Activated CD4-positive, CD25-positive, alpha-beta regulatory T cell treated with anti-CD3 and anti-CD28 coated beads, Interleukin-2, amount 50 U/mL, for 72 hours (primary cell): ENCODE measurements around the gene PVALEF.

Experiments
- DNase-seq: peaks from one replicate; pipeline ENCODE4 v3.0.0; 2021

Gene PVALEF

GRCh38 chr17:81199482-81199830 is 34.1 kb downstream of the PVALEF start:
- no peak for DNase-seq

DNA sequence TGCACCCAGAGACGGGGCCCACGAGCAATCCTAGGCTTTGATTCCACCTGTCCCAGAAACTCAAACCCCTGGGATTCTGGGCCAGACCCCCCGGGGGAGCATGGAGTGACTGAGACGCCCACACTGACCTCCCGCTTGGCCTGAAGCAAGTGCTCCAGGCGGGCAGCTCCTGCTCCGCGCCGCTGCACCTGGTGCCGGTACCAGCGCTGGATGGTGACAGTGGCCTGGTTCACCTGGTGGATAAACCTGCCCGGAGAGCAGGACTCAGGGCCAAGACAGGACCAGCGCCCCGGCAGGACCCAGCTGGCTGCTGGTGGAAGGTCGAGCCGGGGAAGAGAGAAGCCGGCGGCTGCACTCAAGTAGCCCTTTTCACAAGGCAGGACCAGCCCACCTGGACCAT is 34.9 kb downstream of the PVALEF start:
- no peak for DNase-seq

DNA sequence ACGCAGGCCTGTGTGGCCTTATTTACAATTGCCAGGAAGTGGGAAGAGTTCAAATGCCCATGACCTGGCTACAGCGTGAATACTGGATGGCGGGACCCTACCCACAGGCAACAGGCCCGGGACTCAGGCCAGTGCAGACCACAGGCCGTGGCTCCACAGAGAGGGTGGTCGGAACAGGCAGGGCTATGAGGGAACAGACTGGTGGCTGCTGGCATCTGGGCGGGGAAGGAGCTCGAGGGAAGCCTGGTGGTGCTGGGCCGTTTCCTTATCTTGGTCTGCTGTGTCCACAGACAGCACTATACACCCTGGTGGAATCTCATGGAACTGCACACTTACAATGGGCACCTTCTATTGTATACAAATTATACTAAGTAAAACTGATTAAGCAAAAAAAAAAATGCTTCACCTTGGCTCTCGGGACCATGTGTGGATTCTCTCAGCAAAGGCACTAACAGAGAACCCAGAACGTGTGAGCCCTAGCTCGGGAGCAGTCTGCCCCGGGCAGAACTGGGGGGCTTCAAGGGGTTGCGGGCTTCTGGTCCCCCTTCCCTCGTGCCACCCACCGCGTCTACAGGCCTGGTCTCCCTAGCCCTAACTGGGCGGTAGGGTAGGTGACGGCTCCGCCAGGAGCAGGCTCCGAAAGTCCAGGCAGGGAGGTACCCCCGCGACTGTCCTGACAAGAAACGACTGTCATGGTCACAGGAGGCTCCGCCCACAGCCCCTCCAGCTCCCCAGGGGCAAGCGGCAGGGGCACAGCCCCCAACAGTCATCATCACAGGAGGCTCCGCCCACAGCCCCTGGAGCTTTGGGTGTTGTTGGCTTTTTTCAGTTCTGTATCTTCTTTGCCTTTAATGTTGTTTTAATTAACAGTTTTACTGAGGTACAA is 35.6 kb downstream of the PVALEF start:
- DNase-seq = no peak

GRCh38 chr17:81202318-81202717 is 37.0 kb downstream of the PVALEF start:
- DNase-seq = no peak

DNA sequence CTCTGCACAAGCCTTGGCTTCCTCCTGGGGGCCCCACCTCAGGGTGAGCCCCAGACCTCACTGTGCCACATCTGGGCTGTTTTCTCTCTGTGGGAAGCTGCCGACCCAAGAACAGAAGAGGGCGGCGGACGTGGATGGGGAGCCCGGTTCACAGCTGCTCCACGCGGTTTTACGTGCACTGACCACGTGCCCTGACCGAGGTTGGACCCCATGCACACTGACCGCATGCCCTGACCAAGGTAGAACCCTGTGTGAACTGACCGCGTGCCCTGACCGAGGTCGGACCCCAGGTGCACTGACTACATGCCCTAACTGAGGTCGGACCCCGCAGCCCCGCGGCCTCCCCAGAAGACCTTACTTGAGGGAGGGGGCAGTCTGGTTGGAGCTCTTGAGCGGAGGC is 37.8 kb downstream of the PVALEF start:
- no peak for DNase-seq

DNA sequence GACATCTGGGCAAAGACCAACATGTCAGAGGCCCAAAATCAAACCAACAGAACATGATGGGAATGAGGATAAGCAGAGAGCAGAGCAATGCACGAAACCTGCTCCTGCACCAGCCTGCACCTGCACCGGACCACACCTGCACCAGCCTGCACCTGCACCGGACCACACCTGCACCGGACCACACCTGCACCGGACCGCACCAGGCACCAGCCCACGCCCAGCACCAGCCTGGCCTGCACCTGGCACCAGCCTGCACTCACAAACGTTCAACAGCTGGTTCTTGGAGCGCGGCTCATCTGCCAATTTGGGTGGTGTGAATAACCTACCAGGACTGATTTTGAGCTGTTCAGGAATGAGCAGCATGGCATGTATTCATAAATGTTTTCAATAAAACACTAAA is 39.3 kb downstream of the PVALEF start:
- DNase-seq = no peak

GRCh38 chr17:81206166-81206565 is 40.9 kb downstream of the PVALEF start:
- no peak for DNase-seq

DNA sequence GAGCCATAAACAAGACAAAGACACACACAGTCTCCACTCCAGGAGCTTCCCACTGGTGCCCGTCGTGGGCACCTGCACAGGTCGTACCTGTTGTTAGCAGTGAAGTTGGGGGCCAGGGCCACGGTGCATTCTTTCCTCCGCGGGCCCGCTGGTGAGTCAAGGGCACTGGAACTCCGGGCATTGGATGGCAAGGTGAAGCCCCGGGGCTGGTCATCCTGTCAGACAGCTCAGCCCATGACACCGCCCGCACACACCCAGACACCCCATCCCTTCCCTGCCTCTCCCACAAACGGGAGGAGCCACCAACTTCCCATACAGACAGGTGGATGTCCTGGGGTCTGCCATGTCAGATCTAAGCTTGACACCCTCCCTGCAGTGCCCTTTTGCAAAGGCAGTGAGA is 41.4 kb downstream of the PVALEF start:
- no peak for DNase-seq

DNA sequence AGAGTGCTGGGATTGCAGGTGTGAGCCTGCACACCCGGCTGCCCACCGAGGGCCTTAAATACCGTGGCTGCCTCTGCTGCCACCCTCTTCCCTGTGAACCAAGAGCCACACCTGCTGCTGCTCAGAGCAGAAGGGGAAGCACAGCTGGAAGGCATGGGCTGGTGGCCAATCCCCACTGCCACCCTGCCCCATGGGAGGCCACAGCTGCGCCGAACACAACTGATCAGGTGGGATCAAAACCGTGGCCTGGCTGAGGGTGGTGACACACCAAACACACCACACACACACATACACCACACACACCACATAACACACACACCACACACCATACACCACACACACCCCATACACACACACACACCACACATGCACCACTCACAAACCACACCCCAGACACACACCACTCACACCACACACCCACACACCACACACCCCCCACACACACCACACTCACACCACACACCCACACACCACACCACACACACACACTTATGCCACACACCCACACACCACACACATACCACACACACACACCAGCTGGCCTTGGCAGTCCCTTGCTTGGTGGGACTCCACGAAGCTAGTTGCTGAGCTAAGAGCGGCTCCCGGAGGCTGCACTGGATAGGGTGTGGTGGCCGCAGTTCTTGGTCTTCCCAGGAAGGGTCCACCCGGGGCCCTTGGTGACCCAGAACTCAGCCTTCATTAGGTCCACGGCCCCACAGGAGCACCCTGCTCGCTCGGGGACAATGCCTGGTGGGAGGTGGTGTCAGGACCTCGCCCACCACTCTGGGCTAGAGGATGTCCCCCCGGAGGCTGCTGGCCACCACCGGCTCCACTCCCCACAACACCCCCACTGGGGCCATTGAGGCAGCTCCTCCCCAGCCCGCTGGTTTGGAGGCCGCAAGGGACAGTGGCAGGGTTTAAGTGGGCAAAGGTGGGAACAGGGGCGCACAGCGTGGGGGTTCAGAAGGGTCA is 42.6 kb downstream of the PVALEF start:
- no peak for DNase-seq

DNA sequence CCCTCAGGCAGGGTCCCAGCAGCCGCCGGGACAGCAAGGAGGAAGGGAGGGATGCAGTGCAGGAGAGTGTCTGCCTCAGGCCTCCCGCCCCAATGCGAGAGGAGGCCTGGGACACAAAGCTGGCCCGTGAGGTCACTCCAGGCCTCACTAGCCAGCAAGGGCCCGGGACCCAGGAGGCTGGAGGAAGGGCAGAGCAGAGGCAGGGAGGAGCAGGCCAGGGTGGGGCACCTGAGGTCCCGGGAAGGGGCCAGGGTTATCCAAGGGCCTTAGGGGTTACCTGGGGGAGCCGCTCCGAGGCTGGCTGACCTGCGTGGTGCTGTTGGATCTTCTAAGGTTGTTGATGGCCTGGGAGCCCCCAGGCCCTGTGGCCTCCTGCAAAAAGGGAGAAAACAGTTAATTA is 43.3 kb downstream of the PVALEF start:
- DNase-seq = no peak

GRCh38 chr17:81209141-81209540 is 43.8 kb downstream of the PVALEF start:
- DNase-seq = no peak

DNA sequence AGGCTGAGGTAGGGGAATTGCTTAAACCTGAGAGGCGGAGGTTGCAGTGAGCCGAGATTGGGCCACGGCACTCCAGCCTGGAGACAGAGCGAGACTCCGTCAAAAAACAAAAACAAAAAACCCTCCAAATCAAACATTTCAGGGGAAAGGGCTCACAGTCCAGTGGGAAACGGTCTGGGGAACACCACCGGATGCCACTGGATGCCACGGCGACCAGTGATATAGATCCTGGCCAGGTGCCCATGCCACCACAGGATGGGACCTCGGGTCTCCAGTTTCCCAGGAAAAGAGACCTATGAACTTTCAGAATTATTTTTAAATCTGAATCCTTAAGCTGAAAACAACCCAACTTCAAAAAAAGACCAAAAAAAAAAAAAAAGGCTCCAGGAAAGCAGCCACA is 45.2 kb downstream of the PVALEF start:
- no peak for DNase-seq

DNA sequence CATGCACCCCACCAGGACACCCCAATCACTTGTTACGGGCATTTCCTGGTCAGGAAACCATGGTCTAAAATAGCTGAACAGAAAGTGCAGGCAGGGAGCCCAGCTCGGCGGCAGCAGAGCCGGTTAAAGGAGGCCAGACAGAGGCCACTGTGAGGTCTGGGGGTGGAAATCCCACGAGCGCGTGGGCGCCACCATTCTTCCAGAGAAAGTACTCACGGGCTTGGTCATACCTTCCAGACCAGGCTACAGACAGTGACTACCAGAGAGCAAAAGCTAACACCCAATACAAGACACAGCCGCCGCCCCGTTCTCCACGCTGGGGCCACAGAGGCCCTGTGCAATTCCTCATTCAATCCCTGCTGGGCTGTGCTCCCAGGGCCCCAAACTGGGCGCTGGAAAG is 45.6 kb downstream of the PVALEF start:
- no peak for DNase-seq

GRCh38 chr17:81212365-81212764 is 47.1 kb downstream of the PVALEF start:
- DNase-seq = no peak

- no peak for DNase-seq
Measured at GRCh38 chr17:81213978-81214377, 48.7 kb downstream of the PVALEF start.

DNA sequence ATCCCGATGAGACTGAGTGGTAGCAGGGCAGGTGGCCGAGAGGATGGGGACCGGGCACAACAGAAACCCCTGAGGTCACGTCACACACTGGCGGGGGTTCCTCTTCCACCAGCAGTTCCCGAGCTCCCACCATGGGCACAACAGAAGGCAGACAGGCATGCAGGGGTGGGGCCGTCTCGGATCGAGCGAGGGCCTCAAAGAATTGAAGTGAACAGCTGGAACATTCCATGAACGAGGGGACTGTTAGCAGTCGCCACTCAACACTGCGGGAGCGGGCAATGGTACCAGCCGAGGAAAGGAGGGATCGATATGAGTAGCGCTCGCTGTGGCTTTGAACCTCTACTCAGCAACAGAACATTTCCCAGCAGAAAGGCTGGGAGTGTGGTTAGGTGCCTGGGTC is 52.2 kb downstream of the PVALEF start:
- no peak for DNase-seq

DNA sequence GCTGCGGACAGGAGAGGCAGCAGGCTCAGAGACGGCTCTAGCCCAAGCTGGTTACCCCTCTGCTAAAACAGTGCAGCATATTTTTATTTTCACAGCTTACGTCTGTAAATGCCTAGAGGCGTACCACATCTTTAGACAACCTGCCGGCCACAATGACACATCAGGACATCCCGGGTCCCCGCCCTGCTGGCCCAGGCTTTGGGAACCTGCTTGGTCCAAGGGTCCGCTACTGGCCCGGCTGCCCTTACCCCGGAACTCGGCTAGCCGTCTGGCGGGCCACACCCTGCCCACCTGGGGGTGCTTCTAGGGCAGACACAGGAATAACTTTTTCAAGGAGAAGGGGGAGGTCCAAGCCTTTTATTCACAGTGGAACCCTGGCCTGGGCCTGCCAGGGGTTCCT is 53.2 kb downstream of the PVALEF start:
- no peak for DNase-seq

DNA sequence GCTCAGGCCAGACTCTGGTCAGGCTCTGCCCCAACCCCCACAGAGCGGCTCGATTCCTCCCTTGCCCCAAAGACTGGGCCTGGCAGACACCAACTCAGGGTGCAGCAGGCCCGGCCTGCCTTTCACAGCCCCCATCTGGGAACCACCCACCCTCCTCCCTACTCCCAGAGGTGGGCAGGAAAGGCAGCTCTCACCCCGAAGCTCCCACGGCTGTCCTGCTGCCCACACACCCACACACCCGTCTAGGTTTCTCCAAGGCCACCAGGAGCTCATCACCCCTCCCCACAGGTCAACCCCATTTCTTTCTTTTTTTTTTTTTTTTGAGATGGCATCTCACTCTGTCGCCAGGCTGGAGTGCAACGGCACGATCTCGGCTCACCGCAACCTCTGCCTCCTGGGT is 53.7 kb downstream of the PVALEF start:
- no peak for DNase-seq

GRCh38 chr17:81219476-81220180 is 54.3 kb downstream of the PVALEF start:
- no peak for DNase-seq

GRCh38 chr17:81221371-81221841 is 56.1 kb downstream of the PVALEF start:
- no peak for DNase-seq

GRCh38 chr17:81221842-81222619 is 56.7 kb downstream of the PVALEF start:
- no peak for DNase-seq

DNA sequence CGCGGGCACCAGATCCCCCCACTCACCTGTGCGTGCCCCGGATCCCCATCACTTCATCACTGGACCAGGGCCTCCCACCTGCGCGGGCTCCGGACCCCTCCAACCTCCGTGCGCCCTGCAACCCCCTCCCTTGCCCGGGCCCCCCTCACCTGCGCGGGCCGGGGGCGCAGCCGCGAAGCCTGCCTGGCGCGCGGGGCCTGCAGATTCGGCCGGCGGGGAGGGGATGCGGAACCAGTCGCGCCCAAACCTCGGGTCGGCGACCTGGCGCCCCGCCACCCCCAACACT is 57.3 kb downstream of the PVALEF start:
- DNase-seq = no peak
